Fibroblast of skin of abdomen (primary cell): ENCODE measurements around the gene CABYR.
"Not testable (repeated sequence)": the region's sequence is repeated elsewhere in the genome, so short reads cannot be mapped to it uniquely, and the experiment has no call there.

ENCODE experiments used
- DNase-seq: peaks from one replicate; pipeline ENCODE4 v3.0.0-alpha.2; 2013

Gene CABYR

GRCh38 chr18:24130494-24130893, 8.4 kb upstream of the CABYR start:
- no peak for DNase-seq

GRCh38 chr18:24136967-24137373, 1.9 kb upstream of the CABYR start:
- no peak for DNase-seq

- no peak for DNase-seq
Measured at GRCh38 chr18:24138409-24138788, 463 bp upstream of the CABYR start.

GRCh38 chr18:24140697-24141096, 1.8 kb downstream of the CABYR start:
- DNase-seq = no peak

- DNase-seq = no peak
Measured at GRCh38 chr18:24142376-24142775, 3.5 kb downstream of the CABYR start.

- not testable (repeated sequence) for DNase-seq
Measured at GRCh38 chr18:24149591-24149990, 10.7 kb downstream of the CABYR start.

- no peak for DNase-seq
Measured at GRCh38 chr18:24153397-24153796, 14.5 kb downstream of the CABYR start.

- DNase-seq = no peak
Measured at GRCh38 chr18:24157855-24158254, 19.0 kb downstream of the CABYR start.

GRCh38 chr18:24160086-24160485, 21.2 kb downstream of the CABYR start:
- no peak for DNase-seq

GRCh38 chr18:24161304-24161703, 22.4 kb downstream of the CABYR start:
- no peak for DNase-seq

GRCh38 chr18:24168496-24168895, 29.6 kb downstream of the CABYR start:
- peak; percentile 17 for DNase-seq

GRCh38 chr18:24170360-24170759, 31.5 kb downstream of the CABYR start:
- DNase-seq = no peak

GRCh38 chr18:24173997-24174396, 35.1 kb downstream of the CABYR start:
- DNase-seq = no peak

GRCh38 chr18:24176727-24177416, 38.0 kb downstream of the CABYR start:
- DNase-seq = peak; percentile 44

- DNase-seq = no peak
Measured at GRCh38 chr18:24177499-24178133, 38.8 kb downstream of the CABYR start.

GRCh38 chr18:24180048-24180447, 41.2 kb downstream of the CABYR start:
- DNase-seq = no peak

GRCh38 chr18:24181806-24182205, 42.9 kb downstream of the CABYR start:
- peak; percentile 71 for DNase-seq

- DNase-seq = peak; percentile 23
Measured at GRCh38 chr18:24185805-24186204, 46.9 kb downstream of the CABYR start.

GRCh38 chr18:24187049-24187448, 48.2 kb downstream of the CABYR start:
- DNase-seq = no peak

- no peak for DNase-seq
Measured at GRCh38 chr18:24187689-24188088, 48.8 kb downstream of the CABYR start.

GRCh38 chr18:24188120-24188519, 49.3 kb downstream of the CABYR start:
- no peak for DNase-seq

- DNase-seq = no peak
Measured at GRCh38 chr18:24189007-24189528, 50.2 kb downstream of the CABYR start.

- no peak for DNase-seq
Measured at GRCh38 chr18:24189664-24190346, 50.9 kb downstream of the CABYR start.

GRCh38 chr18:24190590-24190989, 51.7 kb downstream of the CABYR start:
- no peak for DNase-seq
